IPS-15b (cell line): ENCODE measurements around the gene CCDC102A.

Source experiments
- H3K27me3 ChIP-seq: one replicate; pipeline ENCODE4 v1.6.1; 2013; ENCODE audit warnings: low read length; ENCODE audit not compliant: control insufficient read depth, insufficient read depth
- H3K36me3 ChIP-seq: one replicate; pipeline ENCODE4 v1.6.1; 2013; ENCODE audit warnings: low read length; ENCODE audit not compliant: control insufficient read depth, insufficient read depth
- H3K4me1 ChIP-seq: one replicate; pipeline ENCODE4 v1.6.1; 2013; ENCODE audit warnings: mild to moderate bottlenecking, low read length; ENCODE audit not compliant: control insufficient read depth, insufficient read depth
- H3K4me3 ChIP-seq: one replicate; pipeline ENCODE4 v1.5.1; 2013; ENCODE audit warnings: low read depth, low read length
- H3K9ac ChIP-seq: one replicate; pipeline ENCODE4 v1.6.1; 2013; ENCODE audit warnings: low read depth, mild to moderate bottlenecking, low read length
- H3K9me3 ChIP-seq: one replicate; pipeline ENCODE4 v1.6.1; 2013; ENCODE audit warnings: mild to moderate bottlenecking, low read length; ENCODE audit not compliant: control insufficient read depth, insufficient read depth

Gene CCDC102A

DNA sequence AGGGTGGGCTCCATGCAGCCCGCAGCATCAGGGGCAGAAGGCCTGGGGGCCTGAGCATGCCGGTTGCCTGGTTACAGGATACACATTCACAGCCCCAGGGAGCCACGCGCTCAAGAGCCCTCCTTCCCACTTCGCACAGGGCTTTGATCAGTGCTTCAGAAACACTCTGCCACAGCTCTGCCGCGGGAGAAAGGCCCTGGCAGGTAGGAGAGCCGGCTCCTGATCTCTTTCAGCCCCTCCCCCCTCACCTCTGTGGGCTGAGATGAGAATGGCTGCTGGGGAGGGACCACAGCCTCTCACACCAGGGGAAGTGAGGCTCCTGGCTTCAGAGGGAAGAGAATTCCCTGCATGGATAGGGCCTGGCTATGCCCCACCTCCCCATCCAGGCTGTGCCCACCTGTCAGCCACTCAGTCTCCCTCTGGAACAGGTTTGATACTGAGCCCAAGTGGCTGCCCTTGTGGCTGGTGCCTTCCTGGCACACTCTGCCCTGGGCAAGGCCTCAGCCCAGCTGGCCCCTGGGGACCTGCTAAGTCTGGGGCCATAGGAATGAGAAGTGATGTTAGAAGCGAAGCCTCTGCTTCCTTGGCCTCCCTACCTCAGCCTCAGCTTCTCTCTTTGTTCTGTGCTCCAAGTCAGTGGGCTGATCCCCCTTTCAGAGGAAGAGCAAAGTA, 58.7 kb downstream of the CCDC102A start:
- peaks cover 3% of the 10 kb centered on the region for H3K36me3 ChIP-seq
- peaks cover 5% of the 10 kb centered on the region for H3K27me3 ChIP-seq
- no peak overlapping the region for H3K4me3 ChIP-seq
- no peak overlapping the region for H3K9ac ChIP-seq
- peaks cover 21% of the 10 kb centered on the region for H3K4me1 ChIP-seq
- no peaks in the 10 kb centered on the region for H3K9me3 ChIP-seq

DNA sequence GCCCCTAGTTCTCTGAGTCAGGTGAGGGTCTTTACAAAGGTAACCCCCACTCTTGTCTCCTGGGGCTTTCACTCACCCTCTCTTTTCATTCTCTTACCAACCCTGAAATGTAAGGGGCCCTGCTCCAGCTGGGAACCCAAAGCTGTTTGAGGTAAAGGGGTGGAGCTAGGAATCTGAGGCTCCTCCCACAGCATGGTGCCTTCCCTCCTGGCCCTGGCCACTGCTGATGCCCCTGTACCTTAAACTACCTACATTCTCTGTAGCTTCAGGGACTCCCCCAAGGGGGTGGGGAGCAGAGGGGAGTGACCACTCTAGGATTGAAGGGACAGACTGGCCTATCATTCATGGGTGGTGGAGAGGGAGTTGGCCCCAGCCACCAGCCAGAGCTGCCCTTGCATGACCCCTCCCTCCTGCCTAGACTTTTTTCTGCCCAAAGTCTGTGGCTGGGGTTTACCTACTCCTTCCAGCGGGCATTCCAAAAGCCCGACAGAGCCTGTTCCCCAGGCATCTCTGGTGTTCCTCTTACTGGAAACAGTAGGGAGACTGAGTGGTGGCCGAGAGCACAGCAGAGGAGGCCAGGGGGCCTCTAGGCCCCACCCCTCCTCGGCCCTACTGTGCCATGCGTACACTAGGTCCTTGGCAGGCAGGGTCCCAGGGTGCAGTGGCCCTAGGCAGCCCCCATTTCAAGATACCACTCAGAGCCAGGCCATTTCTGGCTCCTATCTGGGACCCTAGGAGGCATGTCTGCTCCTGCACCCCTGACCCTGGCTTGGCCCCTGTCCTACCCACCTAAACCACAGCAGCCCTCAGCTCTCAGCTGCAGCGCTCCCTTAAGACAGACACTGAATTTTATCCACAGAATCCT, 59.6 kb downstream of the CCDC102A start:
- Histone ChIP-seq H3K4me3 (peak overlapping the region; percentile 9), H3K9ac (no peak overlapping the region), H3K9me3 (no peaks in the 10 kb centered on the region), H3K27me3 (peaks cover 5% of the 10 kb centered on the region), H3K4me1 (peaks cover 28% of the 10 kb centered on the region), H3K36me3 (peaks cover 3% of the 10 kb centered on the region)

DNA sequence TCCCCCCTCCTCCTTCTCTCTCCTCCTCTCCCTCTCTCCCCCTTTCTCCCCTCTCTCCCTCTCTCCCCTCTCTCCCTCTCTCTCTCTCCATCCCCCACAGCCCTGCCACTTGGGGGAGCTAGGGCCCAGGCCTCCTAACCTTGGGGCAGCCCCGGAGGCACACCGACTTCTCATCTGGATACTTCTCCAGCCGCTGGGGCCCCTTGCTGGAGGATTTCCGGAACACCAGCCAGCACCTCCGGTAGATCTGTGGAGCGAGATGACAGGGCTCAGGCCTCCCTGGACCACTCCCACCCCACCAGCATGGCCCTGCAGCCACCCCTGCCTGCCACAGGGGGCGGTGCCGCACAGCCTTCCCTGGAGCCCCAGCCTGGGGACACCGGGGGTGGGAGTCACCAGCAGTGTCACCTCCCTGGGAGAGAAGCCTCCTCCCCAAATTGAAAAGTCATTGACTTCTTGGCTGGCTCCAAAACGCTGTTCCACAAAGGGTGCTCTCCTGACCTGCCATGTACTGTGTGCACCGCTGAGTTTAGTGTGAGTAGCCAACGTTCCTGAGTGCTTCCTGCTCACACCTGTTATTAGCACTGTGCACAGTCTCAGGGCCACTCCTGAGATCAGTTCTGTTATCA, 60.5 kb downstream of the CCDC102A start:
- Histone ChIP-seq H3K4me1 (peaks cover 36% of the 10 kb centered on the region), H3K4me3 (peak overlapping the region; percentile 9), H3K9me3 (no peaks in the 10 kb centered on the region), H3K36me3 (peaks cover 5% of the 10 kb centered on the region), H3K27me3 (peaks cover 5% of the 10 kb centered on the region), H3K9ac (no peak overlapping the region)

DNA sequence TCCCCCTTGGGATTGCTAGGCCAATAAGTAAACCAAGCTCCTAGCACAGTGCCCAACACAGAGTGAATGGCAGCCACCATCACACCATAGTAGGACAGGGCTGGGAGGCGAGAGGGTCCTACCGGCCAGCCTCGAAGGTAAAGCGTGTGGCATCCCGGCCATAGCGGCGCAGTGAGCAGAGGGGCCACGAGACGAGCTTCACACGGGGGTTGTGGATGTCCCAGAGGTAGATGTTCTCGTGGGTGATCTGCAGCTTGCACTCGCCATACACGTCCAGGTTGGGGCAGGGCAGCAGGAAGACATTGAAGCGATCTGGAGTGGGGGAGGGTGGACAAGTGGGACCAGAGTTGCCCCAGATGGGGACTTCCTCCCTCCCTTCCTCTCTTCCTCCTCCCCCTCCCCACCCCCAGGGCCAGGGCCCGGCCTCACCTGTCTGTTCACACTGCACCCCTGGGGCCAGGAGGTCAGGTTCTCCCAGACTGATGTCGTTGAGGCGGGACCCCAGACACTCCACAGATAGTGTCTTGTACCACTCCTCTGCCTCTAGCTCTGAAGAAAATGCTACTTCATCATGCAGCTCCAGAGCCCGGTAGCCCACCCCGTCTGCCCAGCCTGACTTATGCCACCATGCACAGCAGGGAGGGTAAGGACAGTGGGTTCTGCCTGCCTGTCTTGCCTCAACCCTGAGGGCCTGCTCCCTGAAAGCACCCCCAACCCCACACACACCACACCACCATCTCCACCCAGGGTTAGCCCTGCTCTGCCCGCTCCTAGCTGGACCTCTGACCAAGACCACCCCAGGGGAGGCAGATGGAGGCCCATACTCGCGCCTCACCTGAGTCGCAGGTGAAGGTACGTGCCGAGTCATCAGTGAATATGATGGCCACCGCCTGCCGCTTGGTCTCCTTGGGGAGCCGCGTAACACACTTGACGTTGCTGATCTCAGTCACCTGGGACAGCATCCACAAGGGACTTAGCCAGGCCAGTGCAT, 61.4 kb downstream of the CCDC102A start:
- H3K4me1 ChIP-seq, result peaks cover 36% of the 10 kb centered on the region
- H3K9ac ChIP-seq, result no peak overlapping the region
- peaks cover 13% of the 10 kb centered on the region for H3K36me3 ChIP-seq
- H3K9me3 ChIP-seq, result no peaks in the 10 kb centered on the region
- H3K4me3 ChIP-seq, result peak overlapping the region; percentile 9
- peaks cover 5% of the 10 kb centered on the region for H3K27me3 ChIP-seq

DNA sequence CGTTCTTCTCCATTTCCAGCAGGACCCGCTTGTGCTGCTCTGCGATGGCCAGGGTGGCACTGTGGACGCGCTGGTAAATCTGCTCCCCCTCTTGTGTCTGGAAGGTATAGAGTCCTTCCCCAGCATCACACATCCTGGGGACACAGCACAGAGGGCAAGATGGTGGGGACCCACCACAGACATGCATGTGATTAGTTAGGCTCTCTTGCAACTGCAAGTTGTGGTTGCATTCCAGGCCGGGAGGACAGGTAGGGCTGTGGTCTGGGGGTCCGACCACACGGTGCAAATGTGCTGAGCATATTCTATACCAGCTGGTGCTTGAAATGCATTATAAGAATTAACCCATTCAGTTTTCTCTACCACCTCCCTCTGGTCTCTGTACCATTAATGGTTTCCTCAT, 62.5 kb downstream of the CCDC102A start:
- Histone ChIP-seq H3K4me1 (peaks cover 36% of the 10 kb centered on the region), H3K27me3 (peaks cover 5% of the 10 kb centered on the region), H3K4me3 (no peak overlapping the region), H3K36me3 (peaks cover 24% of the 10 kb centered on the region), H3K9me3 (no peaks in the 10 kb centered on the region), H3K9ac (no peak overlapping the region)

DNA sequence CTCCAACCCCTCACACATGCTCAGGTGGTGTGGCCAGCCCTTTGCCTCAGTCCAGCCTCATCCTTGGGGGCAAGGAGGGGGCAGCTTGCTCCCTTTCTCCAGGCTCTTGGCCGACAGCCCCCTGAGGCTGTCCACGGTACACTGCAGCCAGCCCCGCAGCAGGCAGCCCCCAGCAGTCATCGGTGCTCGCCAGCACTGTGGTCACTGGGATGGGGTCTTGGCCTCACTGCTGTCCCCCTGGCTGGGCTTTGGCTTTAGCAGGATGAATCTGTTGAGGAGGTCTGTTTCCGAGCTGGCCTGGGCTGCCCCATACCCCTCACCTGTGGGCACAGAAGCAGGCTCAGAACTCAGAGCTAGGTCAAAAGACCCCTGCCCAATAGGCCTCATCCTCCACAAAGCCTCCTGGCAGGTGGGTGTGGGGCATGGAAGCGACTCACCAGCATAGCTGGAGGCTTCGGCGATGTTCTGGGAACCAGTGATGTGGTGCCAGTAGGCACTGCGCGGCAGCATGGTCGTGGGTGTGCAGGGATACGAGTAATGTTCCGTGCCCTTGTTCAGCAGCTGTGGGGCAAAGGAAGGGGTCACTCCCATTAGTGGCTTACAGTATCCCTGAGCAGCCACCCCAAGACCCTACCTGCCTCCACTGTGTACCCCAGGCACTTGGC, 63.1 kb downstream of the CCDC102A start:
- peaks cover 26% of the 10 kb centered on the region for H3K36me3 ChIP-seq
- H3K27me3 ChIP-seq, result peaks cover under 1% of the 10 kb centered on the region
- no peaks in the 10 kb centered on the region for H3K9me3 ChIP-seq
- H3K4me1 ChIP-seq, result peaks cover 36% of the 10 kb centered on the region
- no peak overlapping the region for H3K9ac ChIP-seq
- no peak overlapping the region for H3K4me3 ChIP-seq

DNA sequence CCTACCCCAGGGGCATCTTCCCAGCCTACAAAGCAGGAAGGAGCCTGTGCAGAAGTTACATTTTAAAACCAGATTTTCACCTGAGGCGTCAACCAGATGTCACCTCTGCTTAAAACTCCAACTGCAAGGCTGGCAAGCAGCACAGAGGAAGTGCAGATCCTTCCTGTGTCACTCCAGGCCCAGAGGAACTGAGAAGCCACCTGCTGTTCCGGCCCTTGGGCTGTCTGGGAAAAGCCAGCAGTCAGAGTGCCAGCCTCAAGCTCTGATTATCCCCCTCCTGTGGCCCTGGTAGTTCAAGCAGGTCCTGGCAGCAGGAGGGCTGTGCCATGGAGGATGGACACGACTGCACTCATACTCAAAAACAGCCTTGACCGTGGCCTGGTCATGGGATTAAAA, 63.7 kb downstream of the CCDC102A start:
- H3K9ac ChIP-seq, result peak overlapping the region; percentile 37
- H3K27me3 ChIP-seq, result no peaks in the 10 kb centered on the region
- H3K4me1 ChIP-seq, result peaks cover 36% of the 10 kb centered on the region
- H3K4me3 ChIP-seq, result no peak overlapping the region
- no peaks in the 10 kb centered on the region for H3K9me3 ChIP-seq
- H3K36me3 ChIP-seq, result peaks cover 26% of the 10 kb centered on the region

DNA sequence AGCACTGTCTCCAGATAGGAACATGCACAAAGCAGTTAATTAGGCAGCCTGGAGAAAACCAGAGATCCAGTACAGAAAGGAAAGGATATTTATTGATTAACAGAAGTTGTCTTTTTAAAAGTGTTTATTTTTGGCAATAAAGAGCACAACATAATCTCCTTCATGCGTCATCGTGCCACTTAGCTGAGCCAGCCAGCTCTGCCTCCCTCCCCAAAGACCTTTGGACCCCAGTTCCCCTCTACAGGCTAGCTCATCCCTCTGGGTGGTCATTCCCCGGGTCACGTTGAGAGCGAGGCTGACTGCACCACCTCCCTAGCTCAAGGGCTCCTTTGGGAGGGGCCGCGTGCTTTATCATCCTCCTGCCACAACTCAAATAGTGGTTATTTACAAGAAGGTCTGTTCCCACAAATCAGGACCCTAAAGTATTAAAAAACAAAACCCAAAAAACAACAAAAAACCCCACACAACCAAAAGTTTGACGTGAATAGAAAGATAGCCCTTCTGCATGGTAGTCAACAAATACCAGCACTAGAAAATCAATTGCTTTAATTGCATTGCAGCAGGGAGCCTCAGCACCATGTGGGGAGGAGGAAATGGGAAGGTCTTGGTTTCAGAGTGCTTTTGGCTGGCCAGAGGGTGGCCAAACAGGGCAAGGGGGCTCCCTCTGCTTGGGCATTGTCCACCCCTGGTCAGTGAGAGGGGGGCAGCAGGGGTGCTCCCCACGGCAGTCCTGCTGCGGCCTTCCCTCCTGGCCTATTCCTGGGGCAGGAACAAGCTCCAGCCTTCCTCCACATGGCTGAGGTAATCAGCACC, 64.3 kb downstream of the CCDC102A start:
- H3K9me3 ChIP-seq, result no peaks in the 10 kb centered on the region
- peak overlapping the region; percentile 37 for H3K9ac ChIP-seq
- H3K27me3 ChIP-seq, result no peaks in the 10 kb centered on the region
- H3K4me1 ChIP-seq, result peaks cover 34% of the 10 kb centered on the region
- peaks cover 26% of the 10 kb centered on the region for H3K36me3 ChIP-seq
- no peak overlapping the region for H3K4me3 ChIP-seq

DNA sequence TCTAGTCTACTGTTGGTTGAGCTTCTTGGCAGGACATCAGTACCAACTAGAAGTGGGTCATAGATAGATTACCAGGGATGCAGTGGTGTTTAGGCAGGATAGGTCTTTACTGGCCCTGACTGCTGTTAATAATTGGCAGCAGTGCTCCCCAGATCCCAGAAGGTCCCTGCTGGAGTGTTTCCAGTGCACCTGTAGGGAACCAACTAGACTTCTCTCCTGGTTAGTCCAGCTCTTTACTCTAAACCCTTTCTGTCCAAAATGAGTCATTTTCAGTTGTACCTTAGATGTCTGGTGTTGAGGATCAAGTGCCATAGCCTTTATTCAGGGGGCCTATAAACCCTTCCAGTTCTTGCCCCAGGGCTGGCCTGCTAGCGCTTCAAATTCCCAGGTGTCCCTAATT, 65.2 kb downstream of the CCDC102A start:
- peaks cover 30% of the 10 kb centered on the region for H3K36me3 ChIP-seq
- H3K9ac ChIP-seq, result no peak overlapping the region
- no peak overlapping the region for H3K4me3 ChIP-seq
- no peaks in the 10 kb centered on the region for H3K27me3 ChIP-seq
- H3K9me3 ChIP-seq, result no peaks in the 10 kb centered on the region
- peaks cover 25% of the 10 kb centered on the region for H3K4me1 ChIP-seq

DNA sequence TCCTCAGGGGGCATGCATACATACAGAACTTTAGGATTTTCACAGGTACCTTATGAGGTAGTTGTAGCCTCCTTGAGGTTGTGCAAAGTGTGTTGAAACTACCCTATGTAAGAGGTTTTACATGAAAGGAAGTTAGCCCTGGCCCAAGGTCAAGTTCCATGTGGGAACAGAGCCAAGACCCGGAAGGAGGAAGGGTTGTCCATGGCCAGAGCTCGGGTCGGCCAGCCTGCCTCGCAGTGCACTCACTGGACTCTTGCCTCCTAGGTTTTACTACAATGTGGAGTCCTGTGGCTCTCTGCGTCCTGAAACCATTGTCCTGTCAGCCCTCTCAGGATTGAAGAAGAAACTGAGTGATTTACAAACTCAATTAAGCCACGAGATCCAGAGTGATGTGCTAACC, 65.7 kb downstream of the CCDC102A start:
- H3K4me1 ChIP-seq, result peaks cover 22% of the 10 kb centered on the region
- H3K36me3 ChIP-seq, result peaks cover 35% of the 10 kb centered on the region
- H3K4me3 ChIP-seq, result no peak overlapping the region
- no peaks in the 10 kb centered on the region for H3K9me3 ChIP-seq
- no peak overlapping the region for H3K9ac ChIP-seq
- H3K27me3 ChIP-seq, result no peaks in the 10 kb centered on the region
